ENCODE results near the gene MED29.

Gene MED29, protein sequence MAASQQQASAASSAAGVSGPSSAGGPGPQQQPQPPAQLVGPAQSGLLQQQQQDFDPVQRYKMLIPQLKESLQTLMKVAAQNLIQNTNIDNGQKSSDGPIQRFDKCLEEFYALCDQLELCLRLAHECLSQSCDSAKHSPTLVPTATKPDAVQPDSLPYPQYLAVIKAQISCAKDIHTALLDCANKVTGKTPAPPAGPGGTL

DNA sequence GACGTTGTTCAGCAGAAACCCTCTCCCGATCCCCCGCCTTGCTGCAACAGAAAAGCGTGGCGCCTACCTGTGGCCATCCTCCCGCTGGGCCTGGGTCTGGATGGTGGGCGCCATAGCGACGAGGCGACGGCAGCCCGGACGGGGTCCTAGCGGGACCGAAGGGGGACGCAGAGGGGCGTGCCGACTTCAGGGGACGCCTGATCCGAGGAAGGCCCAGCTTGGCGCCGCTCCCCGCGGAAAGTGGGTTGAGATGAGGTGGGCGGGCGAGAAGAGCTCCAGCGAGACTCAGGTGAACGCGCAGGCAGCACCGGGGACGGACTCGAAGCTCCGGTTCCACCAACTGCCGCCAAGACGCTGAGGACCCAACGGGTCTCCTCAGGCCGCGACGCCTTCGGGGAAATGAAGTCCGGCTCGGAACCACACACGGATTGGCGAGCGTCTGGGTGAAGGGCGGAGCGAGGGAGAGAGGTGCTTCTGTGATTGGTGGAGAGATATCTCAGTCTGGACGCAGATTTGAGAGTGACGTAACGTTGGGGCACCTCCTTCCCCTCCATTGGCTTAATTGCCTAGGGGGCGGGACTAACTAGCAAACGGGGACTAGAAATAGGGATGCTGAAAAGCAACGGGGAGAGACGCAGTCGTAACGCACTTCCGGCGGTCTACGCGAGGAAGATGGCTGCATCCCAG lies at the start of gene MED29, which contains the start of gene PAF1:
Gene MED29, plus strand, starts transcription at position 628 of the 687 bp plus-strand sequence. Its CDS starts 45 bp downstream, at position 673.
Gene PAF1, minus strand, starts transcription at position 356 of the 687 bp plus-strand sequence. Its CDS starts 242 bp downstream, at position 114.
- H3K4me1 ChIP-seq (ENCODE audit: control insufficient read depth in 2 of 2, insufficient read depth in 2 of 2, low read length in 2 of 2) = peaks cover 14 to 15% of the 10 kb centered on the region in 2 donors
- peaks cover 33 to 47% of the 10 kb centered on the region in 2 donors for H3K36me3 ChIP-seq (ENCODE audit: control insufficient read depth in 2 of 2, insufficient read depth in 2 of 2, low read length in 2 of 2)
- no peaks in the 10 kb centered on the region for H3K27me3 ChIP-seq (ENCODE audit: control insufficient read depth in 2 of 2, insufficient read depth in 2 of 2, low read length in 2 of 2)
- H3K9ac ChIP-seq (ENCODE audit: low read depth in 1 of 2, low read length in 2 of 2) = peak within 1 kb of the TSS; percentile 99 to 100
- H3K9me3 ChIP-seq (ENCODE audit: control insufficient read depth in 2 of 2, low read length in 2 of 2) = no peaks in the 10 kb centered on the region
- peak within 1 kb of the TSS; percentile 97 to 100 for H3K27ac ChIP-seq (ENCODE audit: low read depth in 2 of 2, low read length in 2 of 2)
- H3K4me3 ChIP-seq (ENCODE audit: low read length in 2 of 2) = peak within 1 kb of the TSS; percentile 94 to 99

DNA sequence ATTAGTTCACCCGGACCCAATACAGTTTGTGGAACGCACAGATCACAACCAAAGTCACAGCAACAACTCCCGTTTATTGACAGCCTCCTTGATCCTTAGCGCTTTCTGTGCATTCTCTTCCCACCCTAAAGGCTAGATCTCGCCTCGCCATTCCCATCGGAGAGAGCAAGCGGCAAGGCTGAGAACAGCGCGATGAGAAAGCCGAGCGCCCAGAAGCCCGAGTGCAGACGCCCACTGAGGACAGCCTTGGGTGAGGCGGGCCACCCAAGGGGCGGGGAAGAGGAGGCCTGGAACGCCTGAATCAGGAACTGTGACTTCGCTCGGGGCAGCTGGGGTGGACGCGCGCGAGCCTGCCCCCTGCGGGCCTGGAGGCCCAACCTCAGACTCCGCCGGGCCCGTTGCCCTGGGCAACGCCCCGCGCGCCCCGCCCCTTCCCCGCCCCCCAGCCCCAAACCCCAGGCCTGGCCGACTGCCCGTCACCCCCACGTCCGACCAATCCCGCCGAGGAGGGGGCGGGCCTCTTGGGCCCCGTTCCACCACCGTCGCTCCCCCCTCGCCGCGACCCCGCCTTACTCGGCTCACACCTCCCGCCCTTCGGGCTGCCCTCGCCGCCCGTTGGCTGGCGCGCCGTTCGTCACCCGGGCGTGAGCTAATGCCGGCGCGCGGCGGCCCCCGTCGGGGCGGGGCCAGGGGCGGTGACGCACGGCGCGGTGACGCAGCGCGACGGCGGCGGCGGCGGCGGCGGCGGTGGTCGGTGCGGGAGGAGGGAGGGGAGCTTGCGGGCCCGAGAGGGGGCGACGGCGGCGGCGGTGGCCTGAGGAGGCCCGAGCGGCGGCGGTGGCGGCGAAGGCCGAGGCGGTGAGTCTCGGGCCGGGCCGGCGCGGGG lies 49.2 kb upstream of the MED29 start, which contains the start of gene SAMD4B:
Gene SAMD4B, plus strand, starts transcription at position 703 of the 886 bp plus-strand sequence. CDS start 14,473 bp downstream, outside the sequence.
- H3K4me3 ChIP-seq (ENCODE audit: low read length in 2 of 2) = peak within 1 kb of the TSS; percentile 90
- H3K36me3 ChIP-seq (ENCODE audit: control insufficient read depth in 2 of 2, insufficient read depth in 2 of 2, low read length in 2 of 2) = no peaks in the 10 kb centered on the region
- peaks cover 17 to 20% of the 10 kb centered on the region in 2 donors for H3K4me1 ChIP-seq (ENCODE audit: control insufficient read depth in 2 of 2, insufficient read depth in 2 of 2, low read length in 2 of 2)
- H3K27ac ChIP-seq (ENCODE audit: low read depth in 2 of 2, low read length in 2 of 2) = peak within 1 kb of the TSS; percentile 81 to 84
- peak within 1 kb of the TSS; percentile 82 to 99 for H3K9ac ChIP-seq (ENCODE audit: low read depth in 1 of 2, low read length in 2 of 2)
- H3K9me3 ChIP-seq (ENCODE audit: control insufficient read depth in 2 of 2, low read length in 2 of 2) = no peaks in the 10 kb centered on the region
- H3K27me3 ChIP-seq (ENCODE audit: control insufficient read depth in 2 of 2, insufficient read depth in 2 of 2, low read length in 2 of 2) = no peaks in the 10 kb centered on the region

DNA sequence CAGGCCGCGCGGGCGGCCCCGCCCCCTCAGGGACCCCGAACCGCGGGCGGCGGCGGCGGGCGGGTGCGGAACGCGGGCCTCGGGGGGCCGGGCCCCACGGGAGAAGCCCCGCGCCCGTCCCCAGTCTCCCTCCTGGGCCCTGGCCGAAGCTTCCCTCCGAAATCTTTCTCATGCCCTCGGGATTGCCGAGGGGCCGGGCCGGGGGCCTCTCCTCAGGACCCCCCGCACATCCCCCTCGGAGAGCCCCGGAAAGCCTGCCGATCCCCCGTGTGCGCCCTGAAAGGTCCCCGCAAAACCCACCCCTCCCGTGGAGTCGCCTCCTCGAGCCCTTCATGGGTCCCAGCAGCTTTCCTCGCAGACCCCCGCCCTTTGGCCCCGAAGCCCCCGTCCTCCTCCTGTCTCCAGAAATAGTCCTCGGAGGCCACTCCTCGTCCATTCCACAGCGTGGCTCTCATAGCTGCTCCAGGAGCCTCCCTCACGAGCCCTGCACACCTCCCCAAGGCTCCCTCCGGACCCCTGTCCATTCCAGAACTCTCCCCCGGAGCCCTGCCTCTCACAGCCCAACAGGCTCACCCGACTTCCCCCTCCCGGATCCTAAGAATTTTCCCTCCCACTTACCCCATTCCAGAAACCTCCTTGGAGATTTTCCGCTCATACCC lies 48.4 kb upstream of the MED29 start:
- Histone ChIP-seq H3K36me3 (ENCODE audit: control insufficient read depth in 2 of 2, insufficient read depth in 2 of 2, low read length in 2 of 2) (peaks cover 0 to 2% of the 10 kb centered on the region in 2 donors), H3K9me3 (ENCODE audit: control insufficient read depth in 2 of 2, low read length in 2 of 2) (no peaks in the 10 kb centered on the region), H3K27ac (ENCODE audit: low read depth in 2 of 2, low read length in 2 of 2) (peak overlapping the region in 1 of 2 donors; percentile 67), H3K4me3 (ENCODE audit: low read length in 2 of 2) (peak overlapping the region; percentile 65 to 74), H3K27me3 (ENCODE audit: control insufficient read depth in 2 of 2, insufficient read depth in 2 of 2, low read length in 2 of 2) (no peaks in the 10 kb centered on the region), H3K9ac (ENCODE audit: low read depth in 1 of 2, low read length in 2 of 2) (peak overlapping the region; percentile 80 to 82), H3K4me1 (ENCODE audit: control insufficient read depth in 2 of 2, insufficient read depth in 2 of 2, low read length in 2 of 2) (peaks cover 17 to 20% of the 10 kb centered on the region in 2 donors)

DNA sequence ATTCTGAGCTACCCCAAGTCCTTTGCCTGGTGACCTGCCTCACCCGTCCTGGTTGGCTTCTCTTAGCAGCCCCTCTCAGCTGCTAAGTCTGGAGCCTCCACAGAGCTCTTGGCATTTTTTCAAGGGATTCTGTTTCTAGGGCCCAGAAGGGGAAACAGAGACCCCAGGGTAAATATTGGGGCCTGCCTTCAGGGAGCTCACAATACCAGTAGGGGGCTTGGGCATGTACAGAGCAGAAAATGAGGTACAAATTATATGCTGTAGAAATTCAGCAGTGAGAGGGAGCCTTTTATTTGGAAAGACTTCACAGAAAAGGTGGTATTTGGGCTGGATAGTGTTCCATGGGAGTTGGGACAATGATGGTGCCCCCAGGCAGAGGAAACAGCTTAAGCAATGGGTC lies 45.2 kb upstream of the MED29 start:
- Histone ChIP-seq H3K27me3 (ENCODE audit: control insufficient read depth in 2 of 2, insufficient read depth in 2 of 2, low read length in 2 of 2) (no peaks in the 10 kb centered on the region), H3K27ac (ENCODE audit: low read depth in 2 of 2, low read length in 2 of 2) (no peak overlapping the region), H3K9me3 (ENCODE audit: control insufficient read depth in 2 of 2, low read length in 2 of 2) (no peaks in the 10 kb centered on the region), H3K9ac (ENCODE audit: low read depth in 1 of 2, low read length in 2 of 2) (no peak overlapping the region), H3K4me3 (ENCODE audit: low read length in 2 of 2) (no peak overlapping the region), H3K36me3 (ENCODE audit: control insufficient read depth in 2 of 2, insufficient read depth in 2 of 2, low read length in 2 of 2) (peaks cover 9 to 16% of the 10 kb centered on the region in 2 donors), H3K4me1 (ENCODE audit: control insufficient read depth in 2 of 2, insufficient read depth in 2 of 2, low read length in 2 of 2) (peaks cover 12 to 16% of the 10 kb centered on the region in 2 donors)

DNA sequence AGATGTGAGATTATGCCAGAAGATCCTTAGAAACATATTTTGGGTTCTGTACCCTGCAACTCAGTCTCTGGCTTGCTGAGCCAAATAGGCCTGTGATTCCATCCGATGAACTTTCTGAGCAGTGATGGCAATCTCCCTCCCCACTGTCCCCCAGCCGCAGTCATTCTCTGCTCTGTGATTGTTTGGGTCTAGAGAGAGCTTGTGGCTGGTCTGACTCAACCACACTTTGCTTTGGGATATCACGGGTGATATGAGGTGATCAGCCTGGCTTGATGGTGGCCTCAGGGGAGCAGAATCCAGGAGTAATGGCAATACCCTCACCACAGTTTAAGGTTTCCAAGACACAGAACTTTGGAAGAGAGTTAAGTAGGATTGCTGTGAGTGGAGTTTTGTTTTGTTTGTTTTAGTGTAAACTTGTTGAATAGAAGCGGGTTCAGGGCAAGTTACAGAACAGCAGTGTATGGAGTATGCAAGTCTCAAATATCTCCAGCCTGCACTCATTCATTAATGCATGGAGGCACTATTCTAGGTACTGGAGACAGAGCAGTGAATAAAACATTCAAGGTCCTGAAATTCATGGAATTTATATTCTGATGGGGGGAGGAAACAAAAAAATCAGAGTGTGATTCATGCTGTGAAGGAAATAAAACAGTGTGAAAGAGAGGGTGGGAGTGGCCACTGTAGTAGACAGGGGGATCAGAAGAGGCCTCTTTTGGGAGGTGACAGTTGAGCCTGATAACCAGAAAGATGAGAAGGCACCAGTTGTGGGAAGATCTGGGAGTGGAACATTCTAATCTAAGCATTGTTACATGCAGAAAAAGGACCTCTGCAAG lies 43.6 kb upstream of the MED29 start:
- H3K9ac ChIP-seq (ENCODE audit: low read depth in 1 of 2, low read length in 2 of 2) = no peak overlapping the region
- H3K4me1 ChIP-seq (ENCODE audit: control insufficient read depth in 2 of 2, insufficient read depth in 2 of 2, low read length in 2 of 2) = peaks cover 8% of the 10 kb centered on the region in 2 donors

DNA sequence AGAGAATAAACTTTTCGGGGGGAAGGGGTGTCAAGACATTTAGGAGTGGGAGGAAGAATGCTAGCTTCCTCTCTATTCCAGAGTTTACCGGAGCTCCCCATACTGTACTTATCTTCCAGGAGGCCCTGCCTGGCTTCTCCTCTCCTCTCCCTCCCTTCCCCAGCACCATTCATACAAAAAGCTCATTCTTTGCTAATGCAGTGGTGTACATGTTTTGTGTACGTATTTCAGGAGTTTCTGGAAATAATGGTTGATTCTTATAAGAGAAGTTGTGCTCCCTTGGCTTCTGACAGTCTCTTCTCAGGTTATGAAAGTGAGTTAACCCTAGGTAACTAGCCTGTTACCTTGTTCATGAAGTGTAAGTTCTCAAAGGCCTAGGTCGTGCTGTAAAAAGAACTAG lies 41.9 kb upstream of the MED29 start:
- Histone ChIP-seq H3K27ac (ENCODE audit: low read depth in 2 of 2, low read length in 2 of 2) (no peak overlapping the region), H3K9ac (ENCODE audit: low read depth in 1 of 2, low read length in 2 of 2) (no peak overlapping the region), H3K4me3 (ENCODE audit: low read length in 2 of 2) (no peak overlapping the region), H3K9me3 (ENCODE audit: control insufficient read depth in 2 of 2, low read length in 2 of 2) (no peaks in the 10 kb centered on the region), H3K4me1 (ENCODE audit: control insufficient read depth in 2 of 2, insufficient read depth in 2 of 2, low read length in 2 of 2) (no peaks in the 10 kb centered on the region), H3K36me3 (ENCODE audit: control insufficient read depth in 2 of 2, insufficient read depth in 2 of 2, low read length in 2 of 2) (peaks cover 14 to 38% of the 10 kb centered on the region in 2 donors), H3K27me3 (ENCODE audit: control insufficient read depth in 2 of 2, insufficient read depth in 2 of 2, low read length in 2 of 2) (no peaks in the 10 kb centered on the region)

More for the DNA sequence above, 43.6 kb upstream of the MED29 start:
- H3K4me3 ChIP-seq (ENCODE audit: low read length in 2 of 2) = no peak overlapping the region
- no peak overlapping the region for H3K27ac ChIP-seq (ENCODE audit: low read depth in 2 of 2, low read length in 2 of 2)
- no peaks in the 10 kb centered on the region for H3K9me3 ChIP-seq (ENCODE audit: control insufficient read depth in 2 of 2, low read length in 2 of 2)
- no peaks in the 10 kb centered on the region for H3K27me3 ChIP-seq (ENCODE audit: control insufficient read depth in 2 of 2, insufficient read depth in 2 of 2, low read length in 2 of 2)
- peaks cover 9 to 27% of the 10 kb centered on the region in 2 donors for H3K36me3 ChIP-seq (ENCODE audit: control insufficient read depth in 2 of 2, insufficient read depth in 2 of 2, low read length in 2 of 2)

DNA sequence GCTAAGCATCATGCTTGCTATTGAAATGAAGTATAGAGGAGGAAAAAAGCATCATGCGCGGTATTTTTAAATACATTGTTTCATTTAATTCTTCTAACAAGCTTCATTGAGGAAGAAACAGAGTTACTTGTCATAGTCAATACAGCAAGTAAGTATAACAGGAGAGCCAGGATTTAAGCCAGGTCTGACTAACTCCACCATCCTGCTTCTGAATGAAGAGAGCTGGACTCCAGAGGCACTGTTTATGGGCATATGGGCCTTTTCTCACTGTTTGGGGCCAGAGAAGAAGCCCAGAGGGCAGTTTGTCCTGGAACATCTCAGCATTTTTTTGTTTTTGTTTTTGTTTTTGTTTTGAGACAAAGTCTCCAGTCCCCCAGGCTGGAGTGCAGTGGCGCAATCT lies 41.0 kb upstream of the MED29 start:
- H3K36me3 ChIP-seq (ENCODE audit: control insufficient read depth in 2 of 2, insufficient read depth in 2 of 2, low read length in 2 of 2) = peaks cover 16 to 44% of the 10 kb centered on the region in 2 donors
- no peaks in the 10 kb centered on the region for H3K4me1 ChIP-seq (ENCODE audit: control insufficient read depth in 2 of 2, insufficient read depth in 2 of 2, low read length in 2 of 2)

DNA sequence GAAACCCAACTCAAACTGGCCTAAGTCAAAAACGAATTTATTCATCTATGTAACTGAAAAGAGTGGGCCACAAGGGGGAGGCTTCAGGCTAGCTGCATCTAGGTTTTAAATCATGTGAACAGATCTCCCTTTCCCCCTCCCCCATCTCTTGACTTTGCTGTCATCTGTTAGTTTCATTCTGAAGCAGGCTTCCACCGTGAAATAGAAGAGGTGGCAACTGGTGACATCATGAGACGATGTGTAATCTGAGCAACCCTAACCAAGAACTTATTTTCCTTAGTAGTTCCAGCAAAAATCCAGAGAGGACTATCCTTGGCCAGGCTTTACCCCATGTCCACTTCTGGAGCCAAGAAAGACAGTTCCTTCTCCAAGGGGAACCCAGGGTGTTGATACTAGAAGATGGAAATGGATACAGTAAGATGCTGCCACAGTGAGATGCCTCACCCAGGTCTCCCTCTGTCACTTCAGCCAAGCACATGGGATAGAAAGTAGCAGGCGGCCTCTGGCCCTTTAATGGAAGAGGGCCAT lies 39.6 kb upstream of the MED29 start:
- Histone ChIP-seq H3K9ac (ENCODE audit: low read depth in 1 of 2, low read length in 2 of 2) (no peak overlapping the region), H3K9me3 (ENCODE audit: control insufficient read depth in 2 of 2, low read length in 2 of 2) (no peaks in the 10 kb centered on the region), H3K36me3 (ENCODE audit: control insufficient read depth in 2 of 2, insufficient read depth in 2 of 2, low read length in 2 of 2) (peaks cover 26 to 58% of the 10 kb centered on the region in 2 donors), H3K4me1 (ENCODE audit: control insufficient read depth in 2 of 2, insufficient read depth in 2 of 2, low read length in 2 of 2) (no peaks in the 10 kb centered on the region), H3K27ac (ENCODE audit: low read depth in 2 of 2, low read length in 2 of 2) (peak overlapping the region in 1 of 2 donors; percentile 38), H3K4me3 (ENCODE audit: low read length in 2 of 2) (no peak overlapping the region), H3K27me3 (ENCODE audit: control insufficient read depth in 2 of 2, insufficient read depth in 2 of 2, low read length in 2 of 2) (no peaks in the 10 kb centered on the region)

More for the DNA sequence above, 41.0 kb upstream of the MED29 start:
- Histone ChIP-seq H3K9ac (ENCODE audit: low read depth in 1 of 2, low read length in 2 of 2) (no peak overlapping the region), H3K27ac (ENCODE audit: low read depth in 2 of 2, low read length in 2 of 2) (no peak overlapping the region), H3K9me3 (ENCODE audit: control insufficient read depth in 2 of 2, low read length in 2 of 2) (no peaks in the 10 kb centered on the region), H3K4me3 (ENCODE audit: low read length in 2 of 2) (no peak overlapping the region), H3K27me3 (ENCODE audit: control insufficient read depth in 2 of 2, insufficient read depth in 2 of 2, low read length in 2 of 2) (no peaks in the 10 kb centered on the region)
